HTERT RPE-1 (cell line): ENCODE results near the gene SYT12.
"Not testable (repeated sequence)": the region's sequence is repeated elsewhere in the genome, so short reads cannot be mapped to it uniquely, and the experiment has no call there.

Experiments used
- in situ Hi-C: fragments of 300-500 bp; cut with MboI; formaldehyde crosslinking; loops from 4 replicates; pipeline ENCODE4 v1.14.3; 2020; ENCODE audit warnings: low sequenced_read_pairs

SYT12 gene

GRCh38 chr11:66996609-66997273 is 26.2 kb upstream of the SYT12 start:
- in situ Hi-C loops = no loop called here

GRCh38 chr11:66999555-66999954 is 23.4 kb upstream of the SYT12 start:
- in situ Hi-C loops = no loop called here

GRCh38 chr11:67001332-67001731 is 21.6 kb upstream of the SYT12 start:
- in situ Hi-C loops = no loop called here

GRCh38 chr11:67002297-67002913 is 20.5 kb upstream of the SYT12 start:
- in situ Hi-C loops = no loop called here

- in situ Hi-C loops = no loop called here
Observed at GRCh38 chr11:67002921-67003411, 20.0 kb upstream of the SYT12 start.

GRCh38 chr11:67005200-67005599 is 17.7 kb upstream of the SYT12 start:
- in situ Hi-C loops = not testable (repeated sequence)

GRCh38 chr11:67006029-67006884 is 16.7 kb upstream of the SYT12 start:
- in situ Hi-C loops = no loop called here

- in situ Hi-C loops = no loop called here
Observed at GRCh38 chr11:67007126-67007525, 15.8 kb upstream of the SYT12 start.

- in situ Hi-C loops = no loop called here
Observed at GRCh38 chr11:67010296-67010905, 12.5 kb upstream of the SYT12 start.

GRCh38 chr11:67013511-67014045 is 9.4 kb upstream of the SYT12 start:
- in situ Hi-C loops = no loop called here

GRCh38 chr11:67014343-67014742 is 8.6 kb upstream of the SYT12 start:
- in situ Hi-C loops = no loop called here

- in situ Hi-C loops = no loop called here
Observed at GRCh38 chr11:67015048-67015447, 7.9 kb upstream of the SYT12 start.

- in situ Hi-C loops = no loop called here
Observed at GRCh38 chr11:67016550-67016949, 6.4 kb upstream of the SYT12 start.

- in situ Hi-C loops = no loop called here
Observed at GRCh38 chr11:67020949-67021348, 2.0 kb upstream of the SYT12 start.

- in situ Hi-C loops = no loop called here
Observed at GRCh38 chr11:67022341-67022933, 497 bp upstream of the SYT12 start.

- in situ Hi-C loops = no loop called here
Observed at GRCh38 chr11:67023957-67024353, 1.0 kb downstream of the SYT12 start.

GRCh38 chr11:67024410-67024809 is 1.5 kb downstream of the SYT12 start:
- in situ Hi-C loops = no loop called here

GRCh38 chr11:67024966-67025365 is 2.0 kb downstream of the SYT12 start:
- in situ Hi-C loops = no loop called here

- in situ Hi-C loops = no loop called here
Observed at GRCh38 chr11:67025750-67026149, 2.8 kb downstream of the SYT12 start.

- in situ Hi-C loops = no loop called here
Observed at GRCh38 chr11:67026941-67027340, 4.0 kb downstream of the SYT12 start.

- in situ Hi-C loops = no loop called here
Observed at GRCh38 chr11:67027483-67027930, 4.6 kb downstream of the SYT12 start.
